ENCODE measurements around the gene NNAT.
"Not testable (repeated sequence)": the region's sequence is repeated elsewhere in the genome, so short reads cannot be mapped to it uniquely, and the experiment has no call there.

NNAT gene

DNA sequence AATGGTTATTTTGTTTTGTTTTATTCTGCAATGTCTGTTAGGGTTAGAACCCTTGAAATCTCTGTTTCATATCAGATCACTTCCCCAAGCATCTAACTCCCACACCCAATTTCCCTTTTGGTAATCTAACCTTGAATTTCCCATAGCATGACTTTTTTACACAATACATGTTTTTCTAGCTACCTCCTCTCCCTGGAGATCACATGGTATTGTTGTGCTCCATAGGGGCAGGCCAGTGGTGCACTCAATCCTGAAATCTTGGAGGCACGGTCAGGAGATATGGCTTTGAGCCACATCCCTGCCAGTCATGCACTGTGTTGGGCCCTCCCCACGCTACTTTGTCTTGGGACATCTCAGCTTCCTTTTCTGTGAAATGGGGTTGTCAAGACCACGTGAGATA is 36.7 kb upstream of the NNAT start:
- FAIRE-seq (no peak), DNase-seq (ENCODE audit: insufficient read length) (no peak)
- TF ChIP-seq POLR2A (IDR thresholded peaks at IDR 0.05; ENCODE audit: low read depth, low read length) (no peak), TAF1 (IDR thresholded peaks at IDR 0.05; ENCODE audit: borderline replicate concordance, low read depth, low read length) (no peak)

DNA sequence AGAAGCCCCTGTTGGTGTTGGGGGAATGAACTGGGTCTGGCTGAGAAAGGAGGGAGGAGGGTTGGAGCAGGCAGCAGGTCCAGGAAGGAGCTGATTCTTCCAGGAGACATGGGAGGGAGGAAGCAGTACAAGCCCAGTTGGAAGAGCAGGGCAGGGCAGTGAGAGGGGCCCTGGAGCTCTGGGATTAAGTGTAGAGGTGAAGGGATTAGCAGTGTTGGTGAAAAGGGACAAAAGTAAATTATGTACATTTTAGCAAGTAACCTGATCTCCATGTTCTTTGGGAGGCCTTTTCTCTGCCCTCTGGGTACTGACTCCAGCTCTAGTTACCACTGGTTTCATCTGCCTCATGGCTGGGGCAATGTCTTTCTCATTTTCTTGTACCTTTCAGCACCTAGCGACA is 34.8 kb upstream of the NNAT start:
- not testable (repeated sequence) for DNase-seq (ENCODE audit: insufficient read length); FAIRE-seq

DNA sequence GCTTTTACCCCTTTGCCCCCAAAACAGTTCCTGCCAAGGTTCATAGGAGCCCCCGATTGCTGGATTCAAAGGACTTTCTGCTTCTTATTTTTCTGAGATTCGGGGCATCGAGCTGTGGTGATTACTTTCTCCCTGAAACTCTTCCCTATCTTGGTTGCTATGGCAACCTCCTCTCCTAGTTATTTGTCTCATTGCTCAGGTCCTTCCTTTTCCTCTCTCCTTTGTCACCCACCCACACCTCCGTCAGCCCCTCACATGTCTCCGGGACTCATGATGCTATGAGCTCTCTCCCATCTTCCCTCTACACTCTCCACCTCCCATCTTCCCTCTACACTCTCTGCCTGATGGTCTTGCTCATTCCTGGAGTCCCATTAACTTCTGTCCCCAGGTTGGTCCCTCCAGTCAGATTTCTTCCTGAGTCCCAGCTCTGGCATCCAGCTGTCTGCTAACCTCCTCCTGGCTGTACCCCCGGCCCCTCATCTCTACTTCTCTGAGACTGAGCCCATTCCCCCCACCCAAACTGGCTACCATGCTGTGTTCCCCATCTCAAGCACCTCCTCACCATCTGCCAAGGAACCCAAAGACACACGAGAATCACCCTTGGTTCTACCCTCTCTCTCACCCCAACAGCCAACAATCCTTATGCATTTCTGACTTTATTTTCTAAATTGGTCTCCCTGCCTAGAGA is 30.2 kb upstream of the NNAT start:
- no peak for DNase-seq (ENCODE audit: insufficient read length)
- TF ChIP-seq POLR2A (IDR thresholded peaks at IDR 0.05; ENCODE audit: low read depth, low read length) (no peak), POLR2AphosphoS5 (IDR thresholded peaks at IDR 0.05; ENCODE audit: low read depth, low read length) (no peak), TAF1 (IDR thresholded peaks at IDR 0.05; ENCODE audit: borderline replicate concordance, low read depth, low read length) (no peak)
- FAIRE-seq, result no peak

DNA sequence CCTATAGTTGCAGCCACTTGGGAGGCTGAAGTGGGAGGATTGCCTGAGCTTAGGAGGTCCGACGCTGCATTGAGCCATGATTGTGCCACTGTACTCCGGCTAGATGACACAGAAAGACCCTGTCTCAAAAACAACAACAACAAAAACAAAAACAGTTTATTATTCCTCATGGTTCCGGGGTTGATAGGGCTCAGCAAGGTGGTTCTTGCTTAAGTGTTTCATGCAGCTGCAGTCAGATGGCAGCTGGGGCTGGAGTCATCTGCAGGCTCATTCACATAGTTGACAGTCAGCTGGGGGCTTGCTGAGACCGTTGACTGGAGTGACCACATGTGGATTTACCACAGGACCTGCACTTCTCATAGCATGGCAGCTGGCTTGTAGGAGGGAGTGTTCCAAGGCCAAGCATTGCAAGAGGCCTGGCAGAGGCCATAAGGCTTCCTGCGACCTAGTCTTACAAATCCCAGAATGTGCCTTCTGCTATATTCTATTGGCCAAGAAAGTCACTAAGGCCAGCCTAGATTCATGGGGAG is 28.9 kb upstream of the NNAT start:
- FAIRE-seq (no peak), DNase-seq (ENCODE audit: insufficient read length) (no peak)
- TF ChIP-seq POLR2A (IDR thresholded peaks at IDR 0.05; ENCODE audit: low read depth, low read length) (no peak), POLR2AphosphoS5 (IDR thresholded peaks at IDR 0.05; ENCODE audit: low read depth, low read length) (no peak), TAF1 (IDR thresholded peaks at IDR 0.05; ENCODE audit: borderline replicate concordance, low read depth, low read length) (no peak)

DNA sequence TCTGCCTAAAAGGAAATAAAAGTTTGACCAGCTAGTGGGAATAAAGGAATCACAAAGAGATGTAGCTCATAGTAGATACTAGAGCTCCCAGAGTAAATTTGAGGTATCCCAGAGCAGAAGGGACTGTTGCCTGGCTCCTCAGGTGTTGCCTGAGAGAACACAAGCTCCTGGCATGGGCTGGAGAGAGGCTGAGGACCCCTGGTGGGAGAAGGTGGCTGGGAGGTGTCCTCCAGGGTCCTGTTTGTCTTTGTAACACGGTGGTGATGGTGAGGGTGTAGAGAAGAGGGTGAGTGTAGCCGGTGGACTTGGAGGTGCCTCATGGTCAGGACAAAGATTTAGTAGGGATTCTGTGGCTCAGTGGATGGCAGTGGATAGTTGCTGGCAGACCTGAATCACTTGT is 28.1 kb upstream of the NNAT start:
- TF ChIP-seq POLR2AphosphoS5 (IDR thresholded peaks at IDR 0.05; ENCODE audit: low read depth, low read length), result no peak
- no peak for TF ChIP-seq TAF1 (IDR thresholded peaks at IDR 0.05; ENCODE audit: borderline replicate concordance, low read depth, low read length)
- TF ChIP-seq POLR2A (IDR thresholded peaks at IDR 0.05; ENCODE audit: low read depth, low read length), result no peak
- FAIRE-seq (no peak), DNase-seq (ENCODE audit: insufficient read length) (no peak)

DNA sequence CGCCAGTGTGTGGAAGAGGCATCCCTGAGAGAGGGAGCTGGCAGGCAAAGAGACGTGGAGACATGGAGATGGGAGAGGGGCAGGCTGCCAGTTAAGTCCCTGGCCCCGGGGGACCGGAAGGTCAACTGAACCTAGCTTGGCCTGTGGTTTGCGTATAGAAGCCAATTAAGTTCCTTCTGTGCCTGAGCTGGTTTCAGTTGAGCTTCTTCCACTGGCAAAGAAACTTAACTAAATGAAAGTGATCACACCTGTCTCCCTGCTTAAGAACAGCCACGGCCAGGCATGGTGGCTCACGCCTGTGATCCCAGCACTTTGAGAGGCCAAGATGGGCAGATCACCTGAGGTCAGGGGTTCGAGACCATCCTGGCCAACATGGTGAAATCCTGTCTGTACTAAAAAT is 26.7 kb upstream of the NNAT start:
- FAIRE-seq, result no peak
- TF ChIP-seq POLR2A (IDR thresholded peaks at IDR 0.05; ENCODE audit: low read depth, low read length) (no peak), POLR2AphosphoS5 (IDR thresholded peaks at IDR 0.05; ENCODE audit: low read depth, low read length) (no peak), TAF1 (IDR thresholded peaks at IDR 0.05; ENCODE audit: borderline replicate concordance, low read depth, low read length) (no peak)
- DNase-seq (ENCODE audit: insufficient read length), result no peak

DNA sequence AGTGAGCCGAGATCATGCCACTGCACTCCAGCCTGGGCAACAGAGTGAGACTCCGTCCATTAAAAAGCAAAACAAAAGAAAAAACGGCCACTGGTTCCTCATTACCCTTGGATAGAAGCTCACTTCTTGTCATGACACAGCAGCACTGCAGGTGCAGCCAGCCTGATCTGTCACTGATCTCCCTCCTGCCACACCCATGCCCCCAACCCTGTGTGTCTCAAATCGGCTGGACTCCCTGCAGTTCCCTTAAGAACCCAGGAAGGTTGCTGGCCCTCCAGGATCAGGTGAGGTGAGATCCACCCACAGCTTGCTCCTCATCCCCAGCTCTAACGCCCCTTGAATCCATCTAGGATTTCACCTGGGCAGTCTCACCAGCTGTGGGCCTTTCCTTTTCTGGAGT is 26.3 kb upstream of the NNAT start:
- no peak for DNase-seq (ENCODE audit: insufficient read length)
- TF ChIP-seq POLR2AphosphoS5 (IDR thresholded peaks at IDR 0.05; ENCODE audit: low read depth, low read length) (no peak), POLR2A (IDR thresholded peaks at IDR 0.05; ENCODE audit: low read depth, low read length) (no peak), TAF1 (IDR thresholded peaks at IDR 0.05; ENCODE audit: borderline replicate concordance, low read depth, low read length) (no peak)
- FAIRE-seq, result no peak

DNA sequence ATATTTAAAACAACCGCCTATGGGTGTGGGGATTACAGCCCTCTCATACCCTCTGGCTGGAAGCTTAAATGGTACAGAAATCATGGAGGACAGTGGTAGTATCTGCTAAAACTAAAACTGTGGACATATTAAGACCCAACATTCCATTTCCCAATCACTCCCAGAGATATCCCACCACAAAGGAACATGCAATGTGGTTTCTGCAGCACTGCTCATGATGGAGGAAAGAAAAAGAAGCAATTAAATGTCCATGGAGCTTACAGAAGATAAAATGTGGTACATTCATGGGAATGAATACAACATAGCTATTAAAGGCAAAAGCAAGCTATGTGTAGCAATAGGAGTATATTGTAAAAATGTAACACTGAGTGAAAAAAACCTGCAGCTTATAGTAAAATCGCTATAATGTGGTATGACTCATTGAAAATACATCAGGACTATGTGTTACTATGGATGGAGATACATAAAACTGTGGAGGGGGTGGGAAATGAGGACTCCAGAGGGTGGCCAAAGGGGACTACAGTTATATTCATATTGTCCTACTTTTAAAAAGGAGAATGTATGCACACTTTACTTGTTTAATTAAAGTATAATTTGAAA is 22.9 kb upstream of the NNAT start:
- TF ChIP-seq POLR2AphosphoS5 (IDR thresholded peaks at IDR 0.05; ENCODE audit: low read depth, low read length), result no peak
- no peak for TF ChIP-seq POLR2A (IDR thresholded peaks at IDR 0.05; ENCODE audit: low read depth, low read length)
- no peak for TF ChIP-seq TAF1 (IDR thresholded peaks at IDR 0.05; ENCODE audit: borderline replicate concordance, low read depth, low read length)
- DNase-seq (ENCODE audit: insufficient read length) (no peak), FAIRE-seq (no peak)

DNA sequence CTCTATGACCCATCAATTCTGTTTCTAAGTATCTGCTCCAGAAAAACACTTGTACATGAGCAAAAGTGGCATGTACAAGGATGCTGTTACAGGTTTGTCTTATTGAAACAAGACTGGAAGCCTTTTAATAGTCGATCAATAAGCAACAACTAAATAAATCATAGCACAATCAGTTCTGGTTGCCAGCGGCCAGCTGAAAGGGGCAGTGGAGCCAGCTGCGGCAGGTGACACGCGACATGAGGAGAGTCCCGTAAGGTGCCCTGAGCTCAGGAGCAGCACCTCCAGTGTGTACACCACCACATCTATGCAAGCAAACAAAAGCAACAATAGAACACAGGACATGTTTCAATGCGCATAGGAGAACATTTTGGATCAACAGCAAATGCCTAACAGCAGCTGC is 20.7 kb upstream of the NNAT start:
- FAIRE-seq, result no peak

DNA sequence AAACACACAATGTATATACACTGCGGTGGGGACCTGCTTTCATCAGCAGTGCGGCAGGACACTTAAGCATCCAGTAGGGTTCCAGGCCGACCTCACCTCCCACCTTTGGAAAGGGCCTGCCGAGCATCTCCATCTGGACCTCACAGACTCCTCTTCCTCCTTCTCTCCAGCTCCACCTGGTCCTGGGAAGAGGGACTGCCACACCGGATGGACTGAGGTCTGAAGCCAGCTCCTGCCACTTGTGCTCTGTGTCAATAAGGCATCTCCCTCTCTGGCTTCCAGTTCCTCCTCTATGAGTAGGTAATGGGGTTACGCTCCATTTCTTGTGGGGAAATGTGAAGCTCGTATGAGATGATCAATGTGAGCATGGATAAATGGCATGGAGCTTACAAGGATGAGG is 19.1 kb upstream of the NNAT start:
- DNase-seq (ENCODE audit: insufficient read length), result no peak
- no peak for FAIRE-seq
- TF ChIP-seq POLR2A (IDR thresholded peaks at IDR 0.05; ENCODE audit: low read depth, low read length) (no peak), POLR2AphosphoS5 (IDR thresholded peaks at IDR 0.05; ENCODE audit: low read depth, low read length) (no peak), TAF1 (IDR thresholded peaks at IDR 0.05; ENCODE audit: borderline replicate concordance, low read depth, low read length) (no peak)

More for the DNA sequence above, 20.7 kb upstream of the NNAT start:
- DNase-seq (ENCODE audit: insufficient read length), result no peak
- TF ChIP-seq POLR2A (IDR thresholded peaks at IDR 0.05; ENCODE audit: low read depth, low read length), result no peak
- TF ChIP-seq TAF1 (IDR thresholded peaks at IDR 0.05; ENCODE audit: borderline replicate concordance, low read depth, low read length), result no peak
- no peak for TF ChIP-seq POLR2AphosphoS5 (IDR thresholded peaks at IDR 0.05; ENCODE audit: low read depth, low read length)

DNA sequence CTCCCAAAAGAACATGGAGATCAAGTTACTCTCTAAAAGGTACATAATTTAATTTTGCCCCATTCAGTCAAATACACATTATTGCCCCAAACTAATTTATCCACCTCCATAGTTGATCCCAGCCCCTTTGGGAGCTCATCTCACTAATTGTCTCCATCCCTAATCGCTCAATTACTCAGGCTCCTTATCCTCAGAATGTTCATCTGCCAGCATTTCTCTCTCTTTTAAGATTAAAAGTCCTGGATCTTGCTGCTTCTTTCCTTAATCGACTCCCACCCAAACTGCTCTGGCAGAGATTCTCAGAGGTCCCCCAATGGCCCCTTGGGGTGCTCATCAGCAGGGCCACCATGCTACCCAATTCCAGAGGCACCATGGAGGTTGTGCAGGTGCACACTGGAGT is 18.4 kb upstream of the NNAT start:
- no peak for DNase-seq (ENCODE audit: insufficient read length)
- FAIRE-seq, result no peak
- TF ChIP-seq POLR2AphosphoS5 (IDR thresholded peaks at IDR 0.05; ENCODE audit: low read depth, low read length) (no peak), TAF1 (IDR thresholded peaks at IDR 0.05; ENCODE audit: borderline replicate concordance, low read depth, low read length) (no peak), POLR2A (IDR thresholded peaks at IDR 0.05; ENCODE audit: low read depth, low read length) (no peak)

DNA sequence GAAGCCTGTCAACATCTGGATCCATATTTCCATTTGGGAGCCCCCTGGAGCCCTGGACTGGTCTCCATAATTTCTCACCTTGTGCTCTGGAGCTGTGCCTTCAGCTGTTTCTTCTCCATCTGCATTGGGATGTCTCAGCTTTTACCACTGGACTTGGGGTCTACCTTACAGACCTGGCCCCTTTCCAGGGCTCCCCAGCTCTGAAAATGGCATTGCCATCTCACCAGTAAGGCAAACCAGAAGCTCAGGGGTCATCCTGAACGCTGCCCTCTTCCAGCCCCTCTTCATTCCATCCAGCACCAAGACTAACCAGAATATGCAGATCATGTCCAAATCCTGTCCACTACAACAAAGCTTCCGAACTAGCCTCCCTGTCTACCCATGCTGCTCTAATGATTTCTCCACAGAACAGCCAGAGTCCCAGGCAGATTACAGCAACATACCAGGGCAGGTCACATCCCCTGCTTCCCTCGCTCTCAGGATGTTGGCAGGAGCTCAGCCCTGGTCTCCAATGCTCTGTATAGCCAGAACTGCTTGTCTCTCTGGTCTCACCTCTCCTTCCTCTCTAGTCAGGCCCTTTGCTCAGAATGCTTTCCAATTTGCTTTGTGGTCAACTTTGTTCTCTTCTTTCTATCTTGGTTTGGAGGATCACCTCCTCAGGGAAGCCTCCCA is 17.7 kb upstream of the NNAT start:
- TF ChIP-seq POLR2A (IDR thresholded peaks at IDR 0.05; ENCODE audit: low read depth, low read length), result no peak
- DNase-seq (ENCODE audit: insufficient read length) (no peak), FAIRE-seq (no peak)

Measured in GM12892 (cell line).